SK-N-SH treated with all-trans-retinoic acid at 6 μM for 48 hours (cell line): Measurements from ENCODE around the gene TCERG1L.
"Not testable (repeated sequence)": the region's sequence is repeated elsewhere in the genome, so short reads cannot be mapped to it uniquely, and the experiment has no call there.

Experiments used
- ATAC-seq: fragments of 200-7000 bp; cut with Tn5 transposase; 3 replicates; pipeline ENCODE4 v1.9.1; 2020; ENCODE audit warnings: mild to moderate bottlenecking, moderate library complexity
- ARNTL ChIP-seq: fragments of 450-650 bp; formaldehyde crosslinking; IDR thresholded peaks from 2 replicates; pipeline ENCODE4 v1.5.0; 2020; ENCODE audit warnings: low read depth, mild to moderate bottlenecking, moderate library complexity, borderline replicate concordance
- CSDC2 ChIP-seq: fragments of 250-450 bp; sonication (Bioruptor Pico); IDR thresholded peaks from 2 replicates; pipeline ENCODE4 v1.5.0; 2020; ENCODE audit warnings: mild to moderate bottlenecking, moderate library complexity
- GLIS3 ChIP-seq: fragments of 250-450 bp; sonication (Bioruptor Pico); IDR thresholded peaks from 2 replicates; pipeline ENCODE4 v1.5.0; 2020; ENCODE audit warnings: mild to moderate bottlenecking, moderate library complexity
- OSR1 ChIP-seq: fragments of 250-450 bp; sonication (Bioruptor Pico); IDR thresholded peaks from 2 replicates; pipeline ENCODE4 v1.8.0; 2022; ENCODE audit warnings: moderate library complexity, mild to moderate bottlenecking, inconsistent platforms
- PPARA ChIP-seq: fragments of 250-450 bp; sonication (Bioruptor Pico); IDR thresholded peaks from 2 replicates; pipeline ENCODE4 v1.5.0; 2020; ENCODE audit warnings: mild to moderate bottlenecking, borderline replicate concordance
- RARB ChIP-seq: fragments of 250-450 bp; sonication (Bioruptor Pico); IDR thresholded peaks from 2 replicates; pipeline ENCODE4 v1.8.0; 2021; ENCODE audit warnings: mild to moderate bottlenecking, moderate library complexity
- TCF4 ChIP-seq: fragments of 250-450 bp; sonication (Bioruptor Pico); IDR thresholded peaks from 2 replicates; pipeline ENCODE4 v1.8.0; 2021; ENCODE audit warnings: mild to moderate bottlenecking, moderate library complexity, borderline replicate concordance
- TOX ChIP-seq: fragments of 250-450 bp; sonication (Bioruptor Pico); IDR thresholded peaks from 2 replicates; pipeline ENCODE4 v1.8.0; 2021; ENCODE audit warnings: mild to moderate bottlenecking, moderate library complexity, borderline replicate concordance
- ZFP3 ChIP-seq: fragments of 250-450 bp; sonication (Bioruptor Pico); IDR thresholded peaks from 2 replicates; pipeline ENCODE4 v1.5.0; 2020; ENCODE audit warnings: mild to moderate bottlenecking, moderate library complexity
- ZFP30 ChIP-seq: fragments of 450-650 bp; formaldehyde crosslinking; IDR thresholded peaks from 2 replicates; pipeline ENCODE4 v1.5.0; 2022; ENCODE audit warnings: mild to moderate bottlenecking, moderate library complexity
- ZNF70 ChIP-seq: fragments of 450-650 bp; formaldehyde crosslinking; IDR thresholded peaks from 2 replicates; pipeline ENCODE4 v1.5.0; 2020; ENCODE audit warnings: mild to moderate bottlenecking, moderate library complexity
- ZNF8 ChIP-seq: fragments of 450-650 bp; formaldehyde crosslinking; IDR thresholded peaks from 2 replicates; pipeline ENCODE4 v1.5.0; 2020; ENCODE audit warnings: mild to moderate bottlenecking, moderate library complexity
- TF ChIP-seq, protein P1 (sequence below): fragments of 250-450 bp; sonication (Bioruptor Pico); IDR thresholded peaks from 2 replicates; pipeline ENCODE4 v1.5.0; 2020; ENCODE audit warnings: mild to moderate bottlenecking, moderate library complexity
- TF ChIP-seq, protein P2 (sequence below): fragments of 250-450 bp; sonication (Bioruptor Pico); IDR thresholded peaks from 2 replicates; pipeline ENCODE4 v1.8.0; 2020; ENCODE audit warnings: mild to moderate bottlenecking, moderate library complexity, borderline replicate concordance
- TF ChIP-seq, protein P3 (sequence below): fragments of 250-450 bp; sonication (Bioruptor Pico); IDR thresholded peaks from 2 replicates; pipeline ENCODE4 v1.5.1; 2020; ENCODE audit warnings: low read depth, mild to moderate bottlenecking, moderate library complexity

The TCERG1L gene

DNA sequence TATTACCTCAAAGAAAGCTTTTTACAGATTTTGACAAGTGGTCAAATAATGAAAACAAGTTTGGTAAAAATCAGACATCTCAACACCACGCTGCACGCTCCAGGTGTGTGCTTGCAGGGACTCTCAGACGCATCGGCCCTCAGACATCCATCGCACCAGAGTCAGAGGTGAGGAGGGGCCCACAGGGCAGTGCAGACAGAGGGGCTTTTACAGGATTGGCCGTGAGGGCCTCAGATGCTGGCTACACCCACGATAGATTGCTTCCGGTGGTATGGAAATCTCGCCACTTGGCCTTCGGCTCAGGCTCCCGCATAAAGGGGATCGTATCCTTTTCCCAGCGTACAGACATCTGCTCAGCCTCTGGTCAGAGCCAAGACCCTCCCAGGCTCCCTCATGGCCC lies 72.1 kb downstream of the TCERG1L start:
- ATAC-seq = no peak
- TF ChIP-seq ZNF70 = no peak

DNA sequence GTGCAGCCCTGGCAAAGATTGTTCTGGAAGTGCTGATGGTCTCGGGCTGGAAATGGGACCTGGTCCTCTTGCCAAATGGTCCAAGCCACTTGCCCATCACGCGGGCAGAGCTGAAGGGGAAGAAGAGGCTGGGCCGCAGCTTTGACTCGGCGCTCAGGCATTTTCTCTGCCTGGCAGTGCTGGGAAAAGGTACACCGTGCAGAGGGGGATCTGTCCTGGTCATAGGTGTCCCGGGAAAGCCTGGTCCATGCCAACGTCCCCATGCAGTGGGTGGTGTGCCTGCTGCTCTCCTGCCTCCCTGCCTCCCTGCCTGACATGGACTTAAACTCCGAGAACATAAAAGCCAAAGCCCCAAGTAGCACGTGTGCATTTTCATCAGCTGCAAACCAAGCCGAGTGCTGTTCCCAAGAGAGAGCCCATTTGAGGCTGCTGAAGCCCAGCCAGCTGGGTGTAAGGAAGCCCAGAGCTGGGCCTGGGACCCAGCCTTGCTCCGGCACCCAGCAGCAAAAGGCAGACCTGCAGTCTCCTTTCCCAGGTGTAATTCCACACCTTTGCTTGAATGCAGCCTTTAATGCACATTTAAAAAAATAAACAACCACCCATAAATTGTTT lies 72.7 kb downstream of the TCERG1L start:
- ATAC-seq = no peak
- TF ChIP-seq ZFP30 (CRISPR knock-in tag) = no peak
- no peak for TF ChIP-seq ZNF8 (CRISPR knock-in tag)
- TF ChIP-seq OSR1 = no peak

DNA sequence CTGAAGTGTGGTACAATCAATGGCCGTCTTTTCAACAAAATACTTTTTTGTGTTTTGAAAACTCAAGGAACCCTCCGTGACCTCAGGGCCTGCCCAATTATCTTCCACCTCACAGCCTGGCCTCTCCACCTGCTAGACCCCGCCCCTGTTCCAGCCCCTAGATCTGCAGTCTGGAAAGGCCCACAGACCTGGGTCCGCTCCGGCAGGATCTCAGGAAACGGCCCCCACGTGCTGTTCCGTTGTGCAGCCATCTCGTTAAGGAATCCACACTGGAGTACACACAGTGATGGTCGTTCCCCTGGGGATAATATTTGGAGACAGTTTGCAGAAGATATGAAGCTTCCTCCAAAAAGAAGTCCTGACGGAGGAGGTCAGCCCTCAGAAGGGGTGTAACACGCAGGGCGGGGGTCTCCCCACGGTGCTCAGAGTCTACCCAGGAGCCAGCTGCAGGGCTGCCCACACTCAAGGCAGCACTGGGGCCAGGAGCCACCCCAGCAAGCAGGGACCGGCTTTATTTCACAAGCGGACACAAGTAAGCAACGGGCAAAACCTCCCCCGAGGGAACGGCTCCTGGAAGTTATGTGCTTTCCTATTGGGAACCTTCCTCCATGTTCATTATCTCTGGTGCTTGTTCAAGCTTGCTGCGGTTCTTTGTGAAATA lies 73.4 kb downstream of the TCERG1L start:
- ATAC-seq = no peak
- TF ChIP-seq ZFP3 (CRISPR knock-in tag) (no peak), TOX (CRISPR knock-in tag) (no peak), ZNF70 (no peak), CSDC2 (CRISPR knock-in tag) (no peak)
- TF ChIP-seq, protein P1, sequence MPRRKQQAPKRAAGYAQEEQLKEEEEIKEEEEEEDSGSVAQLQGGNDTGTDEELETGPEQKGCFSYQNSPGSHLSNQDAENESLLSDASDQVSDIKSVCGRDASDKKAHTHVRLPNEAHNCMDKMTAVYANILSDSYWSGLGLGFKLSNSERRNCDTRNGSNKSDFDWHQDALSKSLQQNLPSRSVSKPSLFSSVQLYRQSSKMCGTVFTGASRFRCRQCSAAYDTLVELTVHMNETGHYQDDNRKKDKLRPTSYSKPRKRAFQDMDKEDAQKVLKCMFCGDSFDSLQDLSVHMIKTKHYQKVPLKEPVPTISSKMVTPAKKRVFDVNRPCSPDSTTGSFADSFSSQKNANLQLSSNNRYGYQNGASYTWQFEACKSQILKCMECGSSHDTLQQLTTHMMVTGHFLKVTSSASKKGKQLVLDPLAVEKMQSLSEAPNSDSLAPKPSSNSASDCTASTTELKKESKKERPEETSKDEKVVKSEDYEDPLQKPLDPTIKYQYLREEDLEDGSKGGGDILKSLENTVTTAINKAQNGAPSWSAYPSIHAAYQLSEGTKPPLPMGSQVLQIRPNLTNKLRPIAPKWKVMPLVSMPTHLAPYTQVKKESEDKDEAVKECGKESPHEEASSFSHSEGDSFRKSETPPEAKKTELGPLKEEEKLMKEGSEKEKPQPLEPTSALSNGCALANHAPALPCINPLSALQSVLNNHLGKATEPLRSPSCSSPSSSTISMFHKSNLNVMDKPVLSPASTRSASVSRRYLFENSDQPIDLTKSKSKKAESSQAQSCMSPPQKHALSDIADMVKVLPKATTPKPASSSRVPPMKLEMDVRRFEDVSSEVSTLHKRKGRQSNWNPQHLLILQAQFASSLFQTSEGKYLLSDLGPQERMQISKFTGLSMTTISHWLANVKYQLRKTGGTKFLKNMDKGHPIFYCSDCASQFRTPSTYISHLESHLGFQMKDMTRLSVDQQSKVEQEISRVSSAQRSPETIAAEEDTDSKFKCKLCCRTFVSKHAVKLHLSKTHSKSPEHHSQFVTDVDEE = no peak

DNA sequence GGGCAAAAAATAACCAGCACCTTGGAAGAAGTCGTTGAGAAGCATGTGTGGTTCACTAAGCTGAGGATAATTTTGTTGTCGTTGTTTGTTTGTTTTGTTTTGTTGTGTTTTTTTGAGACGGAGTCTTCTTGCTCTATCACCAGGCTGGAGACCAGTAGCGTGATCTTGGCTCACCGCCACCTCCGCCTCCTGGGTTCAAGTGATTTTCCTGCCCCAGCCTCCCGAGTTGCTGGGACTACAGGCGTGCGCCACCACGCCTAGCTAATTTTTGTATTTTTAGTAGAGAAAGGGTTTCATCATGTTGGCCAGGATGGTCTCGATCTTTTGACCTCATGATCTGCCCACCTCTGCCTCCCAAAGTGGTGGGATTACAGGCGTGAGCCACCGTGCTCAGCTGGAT lies 76.9 kb downstream of the TCERG1L start:
- ATAC-seq = not testable (repeated sequence)

DNA sequence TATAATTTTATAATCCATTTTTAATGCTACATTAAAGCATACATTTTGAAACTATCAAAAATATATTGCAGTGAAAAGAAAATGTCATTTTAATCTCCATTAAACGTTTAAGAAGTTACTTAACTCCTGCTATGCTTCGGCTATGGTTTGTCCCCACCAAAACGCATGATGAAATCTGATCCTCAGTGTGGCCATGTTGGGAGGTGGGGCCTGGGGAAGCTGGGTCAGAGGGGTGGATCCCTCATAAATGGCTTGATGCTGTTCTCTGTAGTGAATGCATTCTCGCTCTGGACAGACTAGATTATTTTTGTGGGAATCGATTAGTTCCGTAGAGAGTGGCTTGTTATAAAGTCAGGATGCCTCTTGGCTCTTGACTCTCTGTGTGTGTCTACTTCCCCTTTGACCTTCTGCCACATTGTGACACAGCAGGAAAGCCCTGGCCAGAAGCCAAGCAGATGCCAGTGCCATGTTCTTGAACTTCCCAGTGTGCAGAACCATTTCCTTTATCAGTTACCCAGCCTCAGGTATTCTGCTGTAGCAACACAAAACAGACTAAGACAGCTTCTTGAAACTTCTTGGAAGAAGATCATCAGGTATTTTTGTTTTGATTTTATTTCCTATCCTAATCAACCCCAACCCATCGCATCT lies 77.8 kb downstream of the TCERG1L start:
- ATAC-seq = no peak
- TF ChIP-seq RARB = no peak
- no peak for TF ChIP-seq TCF4
- TF ChIP-seq ZNF8 (CRISPR knock-in tag) = no peak
- no peak for TF ChIP-seq PPARA (CRISPR knock-in tag)
- TF ChIP-seq, protein P2, sequence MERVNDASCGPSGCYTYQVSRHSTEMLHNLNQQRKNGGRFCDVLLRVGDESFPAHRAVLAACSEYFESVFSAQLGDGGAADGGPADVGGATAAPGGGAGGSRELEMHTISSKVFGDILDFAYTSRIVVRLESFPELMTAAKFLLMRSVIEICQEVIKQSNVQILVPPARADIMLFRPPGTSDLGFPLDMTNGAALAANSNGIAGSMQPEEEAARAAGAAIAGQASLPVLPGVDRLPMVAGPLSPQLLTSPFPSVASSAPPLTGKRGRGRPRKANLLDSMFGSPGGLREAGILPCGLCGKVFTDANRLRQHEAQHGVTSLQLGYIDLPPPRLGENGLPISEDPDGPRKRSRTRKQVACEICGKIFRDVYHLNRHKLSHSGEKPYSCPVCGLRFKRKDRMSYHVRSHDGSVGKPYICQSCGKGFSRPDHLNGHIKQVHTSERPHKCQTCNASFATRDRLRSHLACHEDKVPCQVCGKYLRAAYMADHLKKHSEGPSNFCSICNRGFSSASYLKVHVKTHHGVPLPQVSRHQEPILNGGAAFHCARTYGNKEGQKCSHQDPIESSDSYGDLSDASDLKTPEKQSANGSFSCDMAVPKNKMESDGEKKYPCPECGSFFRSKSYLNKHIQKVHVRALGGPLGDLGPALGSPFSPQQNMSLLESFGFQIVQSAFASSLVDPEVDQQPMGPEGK (CRISPR knock-in tag) = no peak
- TF ChIP-seq, protein P1 = no peak
- TF ChIP-seq, protein P3, sequence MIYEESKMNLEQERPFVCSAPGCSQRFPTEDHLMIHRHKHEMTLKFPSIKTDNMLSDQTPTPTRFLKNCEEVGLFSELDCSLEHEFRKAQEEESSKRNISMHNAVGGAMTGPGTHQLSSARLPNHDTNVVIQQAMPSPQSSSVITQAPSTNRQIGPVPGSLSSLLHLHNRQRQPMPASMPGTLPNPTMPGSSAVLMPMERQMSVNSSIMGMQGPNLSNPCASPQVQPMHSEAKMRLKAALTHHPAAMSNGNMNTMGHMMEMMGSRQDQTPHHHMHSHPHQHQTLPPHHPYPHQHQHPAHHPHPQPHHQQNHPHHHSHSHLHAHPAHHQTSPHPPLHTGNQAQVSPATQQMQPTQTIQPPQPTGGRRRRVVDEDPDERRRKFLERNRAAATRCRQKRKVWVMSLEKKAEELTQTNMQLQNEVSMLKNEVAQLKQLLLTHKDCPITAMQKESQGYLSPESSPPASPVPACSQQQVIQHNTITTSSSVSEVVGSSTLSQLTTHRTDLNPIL (CRISPR knock-in tag) = no peak
- TF ChIP-seq GLIS3 (CRISPR knock-in tag) = no peak
- TF ChIP-seq ARNTL (CRISPR knock-in tag) = no peak
